Measurements from ENCODE around the gene LRRC45.
"Not testable (repeated sequence)": the region's sequence is repeated elsewhere in the genome, so short reads cannot be mapped to it uniquely, and the experiment has no call there.

LRRC45 gene

DNA sequence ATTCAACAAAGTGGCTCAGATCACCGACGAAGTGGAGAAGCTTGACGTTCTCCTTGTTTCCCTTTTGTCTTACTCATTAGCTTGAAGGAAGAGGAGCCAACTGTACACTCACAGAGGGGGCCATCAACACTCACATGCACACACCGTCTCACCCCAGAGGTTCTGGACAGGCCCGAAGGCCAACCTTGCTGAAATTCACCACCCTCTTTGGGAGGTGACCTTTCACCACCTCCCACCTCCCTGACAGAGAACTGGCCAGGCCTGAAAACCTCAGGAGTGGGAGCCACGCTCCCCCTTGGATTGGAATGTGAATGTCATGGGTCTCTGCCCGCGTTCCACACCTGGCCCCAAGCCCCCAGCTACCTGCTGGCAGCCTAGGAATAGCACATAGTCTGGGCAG is 12.4 kb downstream of the LRRC45 start:
- Histone ChIP-seq H3K9ac (ENCODE audit: low read length) (no peak overlapping the region), H3K27me3 (ENCODE audit: control insufficient read depth in 1 of 2, insufficient read depth in 2 of 2, low read length in 2 of 2) (peaks cover 13 to 25% of the 10 kb centered on the region in 2 donors), H3K36me3 (ENCODE audit: insufficient read depth, low read length) (no peaks in the 10 kb centered on the region), H3K27ac (ENCODE audit: low read depth, low read length) (no peak overlapping the region), H3K4me3 (ENCODE audit: low read depth in 1 of 2, low read length in 2 of 2) (no peak overlapping the region), H3K9me3 (ENCODE audit: low read length) (no peaks in the 10 kb centered on the region), H3K4me1 (ENCODE audit: insufficient read depth, low read length) (peaks cover 17% of the 10 kb centered on the region)

DNA sequence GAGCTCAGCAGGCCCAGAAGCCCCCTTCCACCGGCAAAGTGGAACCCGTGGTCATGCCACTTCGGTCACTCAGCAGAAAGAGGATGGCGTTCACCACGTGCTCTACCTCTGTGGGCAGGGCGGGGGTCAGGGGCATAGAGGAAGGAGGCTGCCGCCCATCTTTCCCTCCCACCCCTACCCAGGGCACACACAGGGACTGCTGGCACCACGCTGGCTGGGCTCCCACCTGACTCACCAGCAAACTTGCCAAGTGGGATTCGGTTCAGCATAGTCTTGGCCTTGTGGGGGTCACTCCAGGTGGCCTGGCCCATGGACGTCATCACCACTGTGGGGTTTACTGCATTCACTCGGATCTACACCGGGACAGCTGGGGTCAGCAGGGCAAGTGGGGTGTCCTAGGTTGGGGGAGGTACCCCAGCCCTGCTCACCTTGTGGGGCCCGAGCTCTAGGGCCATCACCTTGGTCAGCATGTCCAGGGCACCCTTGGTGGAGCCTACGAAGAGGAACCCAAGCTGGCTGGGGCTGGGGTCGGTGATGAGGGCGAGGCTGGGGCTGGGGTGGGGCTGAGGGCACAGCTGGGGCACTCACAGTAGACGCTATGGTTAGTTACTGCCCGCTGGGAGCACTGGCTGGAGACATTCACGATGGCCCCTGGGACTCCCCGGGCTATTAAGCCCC is 13.0 kb downstream of the LRRC45 start:
- Histone ChIP-seq H3K27me3 (ENCODE audit: control insufficient read depth in 1 of 2, insufficient read depth in 2 of 2, low read length in 2 of 2) (peaks cover 13 to 20% of the 10 kb centered on the region in 2 donors), H3K9me3 (ENCODE audit: low read length) (no peaks in the 10 kb centered on the region), H3K36me3 (ENCODE audit: insufficient read depth, low read length) (no peaks in the 10 kb centered on the region), H3K9ac (ENCODE audit: low read length) (peak overlapping the region; percentile 60), H3K4me1 (ENCODE audit: insufficient read depth, low read length) (peaks cover 17% of the 10 kb centered on the region), H3K27ac (ENCODE audit: low read depth, low read length) (no peak overlapping the region), H3K4me3 (ENCODE audit: low read depth in 1 of 2, low read length in 2 of 2) (peak overlapping the region in 1 of 2 donors; percentile 73)

DNA sequence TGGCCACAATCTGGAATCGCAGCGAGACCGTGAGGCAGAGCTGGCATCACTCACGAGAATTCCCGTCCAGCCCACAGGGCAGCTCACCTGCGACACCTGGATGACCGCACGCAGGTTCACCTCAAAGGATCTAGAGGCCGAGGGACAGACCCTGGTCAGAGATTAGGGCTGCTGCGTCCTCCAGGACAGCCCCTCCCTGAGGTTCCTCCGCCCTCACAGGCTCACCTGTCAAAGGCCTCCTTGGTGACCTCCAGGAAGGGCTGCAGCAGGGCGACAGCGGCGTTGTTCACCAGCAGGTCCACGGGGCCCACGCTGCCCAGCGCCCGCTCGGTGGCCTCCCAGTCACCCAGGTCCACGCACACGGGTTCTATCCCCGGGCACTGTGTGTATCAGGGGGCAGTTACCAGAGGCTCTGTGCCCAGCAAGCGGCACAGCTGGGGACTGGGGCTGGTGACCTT is 13.6 kb downstream of the LRRC45 start:
- Histone ChIP-seq H3K27ac (ENCODE audit: low read depth, low read length) (peak overlapping the region; percentile 78), H3K27me3 (ENCODE audit: control insufficient read depth in 1 of 2, insufficient read depth in 2 of 2, low read length in 2 of 2) (peaks cover 13 to 19% of the 10 kb centered on the region in 2 donors), H3K9ac (ENCODE audit: low read length) (peak overlapping the region; percentile 60), H3K9me3 (ENCODE audit: low read length) (no peaks in the 10 kb centered on the region), H3K36me3 (ENCODE audit: insufficient read depth, low read length) (no peaks in the 10 kb centered on the region), H3K4me1 (ENCODE audit: insufficient read depth, low read length) (peaks cover 17% of the 10 kb centered on the region), H3K4me3 (ENCODE audit: low read depth in 1 of 2, low read length in 2 of 2) (peak overlapping the region; percentile 69 to 73)

DNA sequence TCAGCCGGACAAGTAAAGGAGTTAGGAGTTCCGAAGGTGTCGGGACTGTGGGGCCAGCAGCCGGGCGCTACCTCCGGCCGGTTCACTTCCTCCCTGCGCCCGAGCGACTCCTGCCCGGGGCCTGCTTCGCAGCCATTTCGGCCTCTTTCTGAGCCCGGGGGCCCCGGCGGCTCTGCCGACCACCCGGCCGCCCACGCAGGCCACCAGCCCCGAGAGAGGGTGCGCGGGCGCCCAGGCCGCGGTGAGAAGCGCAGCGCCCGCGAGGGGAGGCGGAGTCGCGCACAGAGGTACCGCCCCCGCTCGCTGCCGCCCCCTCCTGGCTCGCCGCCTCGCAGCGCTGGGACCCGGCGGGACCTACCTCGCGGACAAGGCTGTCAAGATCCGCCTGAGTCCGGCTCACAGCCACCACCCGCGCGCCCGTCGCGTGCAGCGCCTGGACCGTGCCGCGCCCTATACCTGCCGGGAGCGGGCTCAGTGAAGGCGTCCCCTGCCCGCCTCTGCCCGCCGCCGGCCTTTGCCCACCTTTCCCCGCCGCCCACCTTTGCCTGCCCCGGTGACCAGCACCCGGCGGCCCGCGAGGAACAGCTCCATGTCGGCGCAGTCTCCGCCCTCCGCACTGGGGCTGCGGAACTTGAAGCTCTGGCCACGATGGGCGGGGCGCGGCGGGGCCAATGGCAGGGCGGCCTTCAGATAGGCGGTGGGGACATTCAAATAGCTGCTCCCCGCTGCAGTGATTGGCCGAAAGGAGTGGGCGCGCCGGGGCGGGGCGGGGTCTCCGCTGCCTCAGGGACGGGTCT is 14.2 kb downstream of the LRRC45 start, which contains the start of gene DCXR:
Gene DCXR (minus strand): TSS at position 606 of the 797 bp plus-strand sequence. CDS start 15 bp downstream, at position 591.
- Histone ChIP-seq H3K9ac (ENCODE audit: low read length) (peak within 1 kb of the TSS; percentile 60), H3K4me3 (ENCODE audit: low read depth in 1 of 2, low read length in 2 of 2) (peak within 1 kb of the TSS; percentile 69 to 73), H3K27ac (ENCODE audit: low read depth, low read length) (peak within 1 kb of the TSS; percentile 78), H3K9me3 (ENCODE audit: low read length) (no peaks in the 10 kb centered on the region), H3K27me3 (ENCODE audit: control insufficient read depth in 1 of 2, insufficient read depth in 2 of 2, low read length in 2 of 2) (peaks cover 10 to 14% of the 10 kb centered on the region in 2 donors), H3K4me1 (ENCODE audit: insufficient read depth, low read length) (peaks cover 17% of the 10 kb centered on the region), H3K36me3 (ENCODE audit: insufficient read depth, low read length) (no peaks in the 10 kb centered on the region)

DNA sequence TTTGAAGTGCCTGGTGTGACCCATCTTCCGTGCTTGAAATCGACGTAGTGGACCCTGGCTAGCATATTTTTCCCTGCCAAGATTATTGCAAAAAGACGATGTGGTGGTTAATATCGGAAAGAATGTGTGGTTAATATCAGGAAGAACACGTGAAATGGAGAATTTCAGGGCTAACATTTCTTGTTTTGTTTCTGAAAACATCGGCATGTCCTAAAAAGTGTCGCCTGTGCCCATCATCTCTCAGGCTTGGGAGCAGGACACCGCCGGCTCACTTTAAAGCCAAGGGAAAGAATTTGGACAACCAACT is 14.7 kb downstream of the LRRC45 start:
- peaks cover 17% of the 10 kb centered on the region for H3K4me1 ChIP-seq (ENCODE audit: insufficient read depth, low read length)
- peaks cover 4 to 8% of the 10 kb centered on the region in 2 donors for H3K27me3 ChIP-seq (ENCODE audit: control insufficient read depth in 1 of 2, insufficient read depth in 2 of 2, low read length in 2 of 2)
- no peaks in the 10 kb centered on the region for H3K9me3 ChIP-seq (ENCODE audit: low read length)
- H3K27ac ChIP-seq (ENCODE audit: low read depth, low read length) = peak overlapping the region; percentile 56
- H3K36me3 ChIP-seq (ENCODE audit: insufficient read depth, low read length) = no peaks in the 10 kb centered on the region
- H3K4me3 ChIP-seq (ENCODE audit: low read depth in 1 of 2, low read length in 2 of 2) = peak overlapping the region in 1 of 2 donors; percentile 73
- H3K9ac ChIP-seq (ENCODE audit: low read length) = no peak overlapping the region

DNA sequence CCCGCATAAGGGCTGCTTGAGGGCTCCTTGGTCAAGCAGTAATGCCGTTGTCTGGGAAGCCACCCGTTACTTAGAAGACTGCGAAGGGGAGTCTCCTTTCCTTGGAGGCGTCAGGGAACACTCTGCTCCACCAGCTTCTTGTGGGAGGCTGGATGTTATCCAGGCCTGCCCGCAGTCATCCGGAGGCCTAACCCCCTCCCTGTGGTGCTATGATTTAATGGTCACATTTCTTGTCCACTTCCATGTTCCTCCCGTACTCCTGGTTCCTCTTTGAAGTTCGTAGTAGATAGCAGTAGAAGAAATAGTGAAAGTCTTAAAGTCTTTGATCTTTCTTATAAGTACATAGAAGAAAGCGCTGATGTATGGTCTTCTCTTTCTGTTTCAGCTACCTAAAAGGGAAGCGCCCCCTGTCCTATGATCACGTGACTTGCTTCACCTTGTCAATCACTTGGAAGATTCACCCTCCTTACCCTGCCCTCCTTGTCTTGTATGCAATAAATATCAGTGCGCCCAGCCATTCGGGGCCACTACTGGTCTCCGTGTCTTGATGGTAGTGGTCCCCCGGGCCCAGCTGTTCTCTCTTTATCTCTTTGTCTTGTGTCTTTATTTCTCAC is 15.8 kb downstream of the LRRC45 start:
- H3K9me3 ChIP-seq (ENCODE audit: low read length); H3K27me3 ChIP-seq (ENCODE audit: control insufficient read depth in 1 of 2, insufficient read depth in 2 of 2, low read length in 2 of 2); H3K9ac ChIP-seq (ENCODE audit: low read length); H3K36me3 ChIP-seq (ENCODE audit: insufficient read depth, low read length); H3K4me3 ChIP-seq (ENCODE audit: low read depth in 1 of 2, low read length in 2 of 2); H3K27ac ChIP-seq (ENCODE audit: low read depth, low read length): not testable (repeated sequence)
- peaks cover 17% of the 10 kb centered on the region for H3K4me1 ChIP-seq (ENCODE audit: insufficient read depth, low read length)

DNA sequence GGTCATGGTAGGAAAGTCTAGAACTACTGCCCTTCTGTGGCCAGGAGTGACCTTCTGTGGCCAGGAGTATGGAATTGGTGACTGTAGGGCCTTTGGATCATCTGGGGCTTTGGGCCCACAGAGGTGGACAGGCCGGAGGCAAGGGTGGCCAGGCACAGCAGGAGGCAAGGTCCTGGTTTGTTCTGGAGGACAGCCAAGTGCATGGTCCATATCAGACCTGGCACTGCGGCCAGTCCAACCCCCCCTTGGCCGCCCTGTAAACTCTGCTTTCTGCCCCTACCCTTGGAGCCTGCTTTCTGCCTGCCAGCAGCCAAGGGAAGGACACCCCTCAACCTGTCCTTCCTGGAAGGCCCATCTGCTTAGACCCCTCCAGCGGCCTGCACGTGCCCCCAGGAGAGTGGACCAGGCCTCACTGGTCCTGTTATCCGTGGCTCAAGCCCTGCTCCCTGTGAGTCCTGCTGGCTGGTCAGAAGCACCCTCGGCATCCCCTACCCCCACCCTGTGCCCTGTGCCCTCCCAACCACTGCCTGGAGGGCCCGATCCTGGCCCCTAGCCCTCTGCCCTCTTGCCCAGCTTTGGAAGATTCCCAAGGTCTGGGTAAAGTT is 16.7 kb downstream of the LRRC45 start:
- peaks cover 17% of the 10 kb centered on the region for H3K4me1 ChIP-seq (ENCODE audit: insufficient read depth, low read length)
- no peaks in the 10 kb centered on the region for H3K9me3 ChIP-seq (ENCODE audit: low read length)
- H3K36me3 ChIP-seq (ENCODE audit: insufficient read depth, low read length) = no peaks in the 10 kb centered on the region
- H3K9ac ChIP-seq (ENCODE audit: low read length) = no peak overlapping the region
- H3K27ac ChIP-seq (ENCODE audit: low read depth, low read length) = no peak overlapping the region
- H3K4me3 ChIP-seq (ENCODE audit: low read depth in 1 of 2, low read length in 2 of 2) = no peak overlapping the region
- H3K27me3 ChIP-seq (ENCODE audit: control insufficient read depth in 1 of 2, insufficient read depth in 2 of 2, low read length in 2 of 2) = no peaks in the 10 kb centered on the region

DNA sequence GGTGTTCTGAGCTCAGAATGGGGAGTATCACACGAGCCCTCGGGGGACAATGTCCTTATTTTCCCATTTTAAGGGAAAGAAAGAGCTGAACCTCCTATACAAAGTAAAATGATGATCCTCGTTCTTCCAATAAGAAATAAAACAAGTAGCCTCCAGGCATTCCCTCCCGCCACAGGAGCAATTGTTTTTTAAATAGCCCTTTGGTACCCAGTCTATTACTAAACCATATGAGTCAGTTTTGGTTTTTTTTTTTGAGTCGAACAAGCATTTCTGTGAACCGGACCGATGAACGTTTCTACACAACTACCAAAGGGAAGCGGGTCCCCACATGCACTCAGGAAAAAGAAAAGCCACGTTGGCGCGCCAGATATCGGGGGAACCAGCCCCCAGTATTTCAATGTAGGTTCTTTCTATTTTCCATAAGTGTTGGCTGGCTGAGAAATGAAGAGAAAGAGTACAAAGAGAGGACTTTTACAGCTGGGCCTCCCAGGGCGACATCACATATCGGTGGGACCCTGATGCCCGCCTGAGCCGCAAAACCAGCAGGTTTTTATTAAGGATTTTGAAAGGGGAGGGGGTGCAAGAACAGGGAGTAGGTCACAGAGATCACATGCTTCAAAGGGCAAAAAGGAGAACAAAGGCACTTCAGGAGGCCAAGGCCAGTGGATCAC is 18.2 kb downstream of the LRRC45 start:
- peaks cover 10% of the 10 kb centered on the region for H3K4me1 ChIP-seq (ENCODE audit: insufficient read depth, low read length)
- no peaks in the 10 kb centered on the region for H3K27me3 ChIP-seq (ENCODE audit: control insufficient read depth in 1 of 2, insufficient read depth in 2 of 2, low read length in 2 of 2)
- H3K9ac ChIP-seq (ENCODE audit: low read length) = no peak overlapping the region
- no peaks in the 10 kb centered on the region for H3K36me3 ChIP-seq (ENCODE audit: insufficient read depth, low read length)
- H3K4me3 ChIP-seq (ENCODE audit: low read depth in 1 of 2, low read length in 2 of 2) = no peak overlapping the region
- no peak overlapping the region for H3K27ac ChIP-seq (ENCODE audit: low read depth, low read length)
- H3K9me3 ChIP-seq (ENCODE audit: low read length) = no peaks in the 10 kb centered on the region

DNA sequence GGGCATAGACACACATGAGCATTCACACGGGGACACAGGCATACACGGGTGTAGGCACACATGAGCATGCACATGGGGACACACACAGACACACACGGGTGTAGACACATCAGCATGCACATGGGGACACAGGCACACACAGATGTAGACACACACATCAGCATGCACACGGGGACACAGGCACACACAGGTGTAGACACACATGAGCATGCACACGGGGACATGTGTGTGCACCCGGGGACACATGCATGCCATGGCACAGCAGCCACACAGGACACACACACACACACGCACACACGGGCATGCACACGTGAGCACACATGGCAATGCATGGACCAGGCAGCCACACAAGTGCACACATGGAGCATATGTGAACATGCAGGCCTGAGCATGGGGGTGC is 19.5 kb downstream of the LRRC45 start:
- H3K36me3 ChIP-seq (ENCODE audit: insufficient read depth, low read length) = no peaks in the 10 kb centered on the region
- no peaks in the 10 kb centered on the region for H3K27me3 ChIP-seq (ENCODE audit: control insufficient read depth in 1 of 2, insufficient read depth in 2 of 2, low read length in 2 of 2)
- peaks cover 4% of the 10 kb centered on the region for H3K4me1 ChIP-seq (ENCODE audit: insufficient read depth, low read length)

DNA sequence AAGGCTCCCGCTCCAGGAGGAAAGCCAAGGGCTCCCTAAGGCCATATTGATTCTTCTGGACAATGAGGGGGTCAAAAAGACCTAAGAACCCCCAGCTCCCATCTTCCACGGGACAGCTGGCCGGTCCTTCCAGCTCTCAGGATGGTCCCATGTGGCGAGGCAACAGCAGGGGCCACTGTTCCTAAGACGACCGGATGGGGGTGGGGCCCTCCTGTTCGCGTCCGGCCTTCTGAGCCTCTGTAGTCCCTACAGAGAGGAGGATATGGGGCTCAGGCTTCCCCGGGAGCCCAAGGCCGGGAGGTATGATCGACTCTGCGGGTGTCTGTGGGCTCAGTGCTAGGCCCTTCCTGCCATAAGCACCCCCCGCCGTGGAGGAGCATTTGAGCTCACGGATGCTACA is 20.4 kb downstream of the LRRC45 start:
- H3K4me1 ChIP-seq (ENCODE audit: insufficient read depth, low read length) = no peaks in the 10 kb centered on the region
- H3K27me3 ChIP-seq (ENCODE audit: control insufficient read depth in 1 of 2, insufficient read depth in 2 of 2, low read length in 2 of 2) = no peaks in the 10 kb centered on the region
- no peak overlapping the region for H3K9ac ChIP-seq (ENCODE audit: low read length)
- H3K9me3 ChIP-seq (ENCODE audit: low read length) = no peaks in the 10 kb centered on the region
- H3K27ac ChIP-seq (ENCODE audit: low read depth, low read length) = no peak overlapping the region
- no peak overlapping the region for H3K4me3 ChIP-seq (ENCODE audit: low read depth in 1 of 2, low read length in 2 of 2)
- peaks cover 7% of the 10 kb centered on the region for H3K36me3 ChIP-seq (ENCODE audit: insufficient read depth, low read length)

More for the DNA sequence above, 19.5 kb downstream of the LRRC45 start:
- Histone ChIP-seq H3K9me3 (ENCODE audit: low read length) (no peaks in the 10 kb centered on the region), H3K4me3 (ENCODE audit: low read depth in 1 of 2, low read length in 2 of 2) (no peak overlapping the region), H3K27ac (ENCODE audit: low read depth, low read length) (no peak overlapping the region), H3K9ac (ENCODE audit: low read length) (no peak overlapping the region)

Data from muscle layer of colon (tissue), 2 donors.